Peyer's patch (tissue), 4 donors: ENCODE measurements around the gene GRM1. TPM values are rescaled to one million over a fixed set of nuclear protein-coding genes. Genes with fewer than 3 reads are reported as not detected.

Source experiments
- DNase-seq, 3 donors: peaks; one replicate each; pipeline ENCODE4 v3.0.0-alpha.2; 2017 to 2019
- H3K27ac ChIP-seq, 4 donors: fragments of 200-600 bp; sonication (generic); one replicate each; pipeline ENCODE4 v1.5.1; 2016 to 2019
- H3K27me3 ChIP-seq, 2 donors: fragments of 200-600 bp; sonication (generic); one replicate each; pipeline ENCODE4 v1.5.1; 2019
- H3K36me3 ChIP-seq, 3 donors: fragments of 200-600 bp; sonication (generic); one replicate each; pipeline ENCODE4 v1.5.1; 2016 to 2019
- H3K4me1 ChIP-seq, 4 donors: fragments of 200-600 bp; sonication (generic); one replicate each; pipeline ENCODE4 v1.5.1; 2016 to 2019
- H3K4me3 ChIP-seq, 4 donors: fragments of 200-600 bp; sonication (generic); 1 replicate in 3 of 4; 2 replicates in 1 of 4; pipeline ENCODE4 v1.5.1; 2016 to 2019; ENCODE audit warnings: mild to moderate bottlenecking in 1 of 4
- H3K9me3 ChIP-seq, 4 donors: fragments of 200-600 bp; sonication (generic); one replicate each; pipeline ENCODE4 v1.5.1; 2016 to 2019; ENCODE audit warnings: mild to moderate bottlenecking in 1 of 4
- CTCF ChIP-seq, 6 experiments: fragments of 450-650 bp in 4 of 6; fragments of 200-600 bp in 2 of 6; sonication (generic) in 1 of 6; IDR thresholded peaks; one replicate each; pipeline ENCODE4 v1.5.1; 2017 to 2019; ENCODE audit warnings: antibody characterized with exemption in 6 of 6, mild to moderate bottlenecking in 3 of 6, moderate library complexity in 1 of 6
- POLR2A ChIP-seq, 2 donors: fragments of 450-650 bp; IDR thresholded peaks; one replicate each; pipeline ENCODE4 v1.5.1; 2017; ENCODE audit warnings: antibody characterized with exemption in 2 of 2, mild to moderate bottlenecking in 2 of 2, moderate library complexity in 2 of 2
- total RNA-seq, 4 donors: library from RNA; depleted of rRNA; stranded (reverse); fragments of >200 nt; gene quantifications; one replicate each; pipeline ENCODE4 v1.1.0, GENCODE V29; 2016

The GRM1 gene
- total RNA-seq, 4 donors from 2014 or later, result not detected

GRCh38 chr6:146351018-146351417 lies 322.2 kb downstream of the GRM1 start:
- TF ChIP-seq CTCF (IDR thresholded peaks at IDR 0.05), result no peak
- TF ChIP-seq POLR2A (IDR thresholded peaks at IDR 0.05), result no peak
- Histone ChIP-seq H3K27me3 (no peaks in the 10 kb centered on the region), H3K27ac (no peak overlapping the region), H3K9me3 (no peaks in the 10 kb centered on the region), H3K36me3 (no peaks in the 10 kb centered on the region), H3K4me1 (no peaks in the 10 kb centered on the region), H3K4me3 (no peak overlapping the region)
- DNase-seq, result no peak

DNA sequence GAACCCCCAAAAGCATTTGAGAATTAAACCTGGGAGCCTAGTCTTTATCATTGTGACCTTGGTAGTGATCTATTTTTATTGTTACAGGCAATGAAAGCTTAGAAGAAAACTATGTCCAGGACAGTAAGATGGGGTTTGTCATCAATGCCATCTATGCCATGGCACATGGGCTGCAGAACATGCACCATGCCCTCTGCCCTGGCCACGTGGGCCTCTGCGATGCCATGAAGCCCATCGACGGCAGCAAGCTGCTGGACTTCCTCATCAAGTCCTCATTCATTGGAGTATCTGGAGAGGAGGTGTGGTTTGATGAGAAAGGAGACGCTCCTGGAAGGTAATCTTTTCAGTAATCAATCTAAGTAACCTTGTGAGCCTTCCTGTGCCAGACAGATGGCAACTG lies 323.3 kb downstream of the GRM1 start:
- no peak overlapping the region for H3K27ac ChIP-seq
- H3K4me3 ChIP-seq, result no peak overlapping the region
- TF ChIP-seq POLR2A (IDR thresholded peaks at IDR 0.05), result no peak
- no peak for TF ChIP-seq CTCF (IDR thresholded peaks at IDR 0.05)
- H3K27me3 ChIP-seq, result no peaks in the 10 kb centered on the region
- no peaks in the 10 kb centered on the region for H3K36me3 ChIP-seq
- H3K4me1 ChIP-seq, result no peaks in the 10 kb centered on the region
- no peaks in the 10 kb centered on the region for H3K9me3 ChIP-seq
- no peak for DNase-seq

GRCh38 chr6:146354451-146354850 lies 325.6 kb downstream of the GRM1 start:
- TF ChIP-seq POLR2A (IDR thresholded peaks at IDR 0.05) (no peak), CTCF (IDR thresholded peaks at IDR 0.05) (no peak)
- Histone ChIP-seq H3K36me3 (no peaks in the 10 kb centered on the region), H3K9me3 (no peaks in the 10 kb centered on the region), H3K27me3 (no peaks in the 10 kb centered on the region), H3K4me3 (no peak overlapping the region), H3K4me1 (no peaks in the 10 kb centered on the region), H3K27ac (no peak overlapping the region)
- no peak for DNase-seq

DNA sequence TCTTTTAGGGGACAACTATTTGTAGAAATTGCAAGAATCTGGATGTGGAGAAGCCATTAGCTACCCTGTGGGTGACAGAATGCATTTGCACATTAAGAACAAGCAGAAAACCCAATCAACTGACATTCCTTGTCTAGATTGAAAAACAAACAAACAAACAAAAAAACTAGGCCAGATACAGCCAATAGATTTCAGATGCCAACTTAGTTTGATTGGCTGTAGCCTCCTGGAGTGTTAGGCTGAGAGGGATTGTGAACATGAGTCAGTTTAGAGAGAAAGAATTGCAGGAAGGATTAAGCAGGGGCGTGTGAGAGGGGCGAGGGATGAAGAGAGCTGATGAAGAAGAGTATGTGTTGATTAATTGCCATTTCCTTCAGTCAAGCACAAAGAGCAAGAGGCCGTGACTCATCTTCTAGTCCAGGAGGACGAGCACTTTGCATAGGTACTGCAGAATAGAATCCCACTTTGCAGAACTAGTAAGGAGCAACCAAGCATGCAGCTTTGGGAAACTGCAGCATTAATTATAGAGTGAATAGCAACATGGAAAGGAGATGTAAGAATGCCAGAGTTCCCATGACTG lies 326.7 kb downstream of the GRM1 start:
- H3K36me3 ChIP-seq, result no peaks in the 10 kb centered on the region
- no peak overlapping the region for H3K27ac ChIP-seq
- TF ChIP-seq CTCF (IDR thresholded peaks at IDR 0.05), result no peak
- no peak for TF ChIP-seq POLR2A (IDR thresholded peaks at IDR 0.05)
- no peaks in the 10 kb centered on the region for H3K9me3 ChIP-seq
- H3K4me1 ChIP-seq, result no peaks in the 10 kb centered on the region
- H3K27me3 ChIP-seq, result no peaks in the 10 kb centered on the region
- DNase-seq, result no peak
- H3K4me3 ChIP-seq, result no peak overlapping the region

DNA sequence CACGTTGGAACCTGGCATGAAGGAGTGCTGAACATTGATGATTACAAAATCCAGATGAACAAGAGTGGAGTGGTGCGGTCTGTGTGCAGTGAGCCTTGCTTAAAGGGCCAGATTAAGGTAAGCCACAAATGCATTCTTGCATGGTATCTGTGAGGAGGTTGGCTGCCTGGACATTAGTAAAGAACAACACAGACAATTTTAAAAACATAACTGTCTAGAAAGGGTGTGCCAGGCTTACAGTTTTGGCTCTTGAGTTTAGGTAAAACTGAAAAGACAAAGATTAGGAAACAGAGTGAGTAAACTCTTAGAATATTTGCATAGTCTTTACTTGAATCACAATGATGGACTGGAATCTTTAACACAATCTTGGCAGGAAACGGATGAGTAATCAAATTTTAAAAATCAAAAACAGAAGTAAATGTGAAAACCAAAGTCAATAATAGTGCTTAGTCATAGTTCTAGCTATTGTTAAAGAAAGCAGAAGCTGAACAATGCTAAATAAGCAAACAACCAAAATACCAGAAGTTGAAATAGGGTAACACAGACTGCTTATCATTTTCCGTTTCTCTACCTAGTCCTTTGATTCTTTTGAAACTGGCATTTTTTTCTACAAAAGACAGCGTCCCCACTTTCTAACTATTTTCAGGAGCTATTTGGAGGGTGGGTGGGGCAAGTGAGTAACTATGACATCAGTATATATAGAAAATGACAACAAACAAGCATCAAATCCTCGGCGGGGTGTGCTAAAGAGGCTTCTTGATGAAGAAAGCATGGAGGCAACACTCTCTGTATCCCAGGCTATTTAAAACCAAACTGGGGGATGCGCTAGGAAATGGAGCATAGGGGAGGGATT lies 328.9 kb downstream of the GRM1 start:
- no peak overlapping the region for H3K27ac ChIP-seq
- TF ChIP-seq POLR2A (IDR thresholded peaks at IDR 0.05) (no peak), CTCF (IDR thresholded peaks at IDR 0.05) (no peak)
- DNase-seq, result no peak
- no peak overlapping the region for H3K4me3 ChIP-seq
- H3K9me3 ChIP-seq, result no peaks in the 10 kb centered on the region
- no peaks in the 10 kb centered on the region for H3K36me3 ChIP-seq
- no peaks in the 10 kb centered on the region for H3K27me3 ChIP-seq
- H3K4me1 ChIP-seq, result no peaks in the 10 kb centered on the region
